GM21528 (cell line): ENCODE results near the gene CCT8L2.
"Not testable (repeated sequence)": the region's sequence is repeated elsewhere in the genome, so short reads cannot be mapped to it uniquely, and the experiment has no call there.

Experiments
- ATAC-seq: cut with Tn5 transposase; IDR thresholded peaks from one replicate; pipeline ENCODE4 v1.9.1; 2021; ENCODE audit warnings: mild to moderate bottlenecking, moderate library complexity; ENCODE audit not compliant: unreplicated experiment, low FRiP score

Gene CCT8L2

GRCh38 chr22:16561093-16561658, 31.4 kb downstream of the CCT8L2 start:
- not testable (repeated sequence) for ATAC-seq

- not testable (repeated sequence) for ATAC-seq
Measured at GRCh38 chr22:16560651-16561050, 32.0 kb downstream of the CCT8L2 start.

- not testable (repeated sequence) for ATAC-seq
Measured at GRCh38 chr22:16559996-16560395, 32.6 kb downstream of the CCT8L2 start.

GRCh38 chr22:16559056-16559955, 33.3 kb downstream of the CCT8L2 start:
- no peak for ATAC-seq

- not testable (repeated sequence) for ATAC-seq
Measured at GRCh38 chr22:16558376-16558945, 34.1 kb downstream of the CCT8L2 start.

GRCh38 chr22:16557511-16557910, 35.1 kb downstream of the CCT8L2 start:
- not testable (repeated sequence) for ATAC-seq

GRCh38 chr22:16555077-16555994, 37.3 kb downstream of the CCT8L2 start:
- ATAC-seq, result not testable (repeated sequence)

GRCh38 chr22:16543310-16543709, 49.3 kb downstream of the CCT8L2 start:
- not testable (repeated sequence) for ATAC-seq
